Measurements from ENCODE around the gene DIAPH2.

DIAPH2 gene

DNA sequence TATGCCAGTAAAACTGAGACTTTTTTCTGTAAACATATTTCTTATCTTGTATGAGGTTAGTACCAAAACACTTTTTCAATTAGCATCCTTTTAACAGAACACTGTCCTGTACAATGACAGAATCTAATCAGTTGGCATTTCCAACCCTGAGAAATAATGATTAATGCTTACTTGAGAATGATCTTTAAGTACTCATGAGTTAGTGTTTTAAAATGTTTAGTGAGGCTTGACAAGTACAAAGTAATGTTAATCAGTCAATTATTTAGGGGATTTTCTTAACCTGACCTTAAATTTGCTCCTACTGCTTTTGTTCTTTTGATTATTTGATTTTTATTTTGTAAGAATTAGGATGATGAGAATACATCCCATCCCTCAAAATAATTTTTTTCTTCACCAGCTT lies 695.6 kb downstream of the DIAPH2 start:
- no peak overlapping the region for H3K4me3 Mint-ChIP-seq
- no peak overlapping the region for H3K27ac Mint-ChIP-seq
- TF ChIP-seq, protein P1, sequence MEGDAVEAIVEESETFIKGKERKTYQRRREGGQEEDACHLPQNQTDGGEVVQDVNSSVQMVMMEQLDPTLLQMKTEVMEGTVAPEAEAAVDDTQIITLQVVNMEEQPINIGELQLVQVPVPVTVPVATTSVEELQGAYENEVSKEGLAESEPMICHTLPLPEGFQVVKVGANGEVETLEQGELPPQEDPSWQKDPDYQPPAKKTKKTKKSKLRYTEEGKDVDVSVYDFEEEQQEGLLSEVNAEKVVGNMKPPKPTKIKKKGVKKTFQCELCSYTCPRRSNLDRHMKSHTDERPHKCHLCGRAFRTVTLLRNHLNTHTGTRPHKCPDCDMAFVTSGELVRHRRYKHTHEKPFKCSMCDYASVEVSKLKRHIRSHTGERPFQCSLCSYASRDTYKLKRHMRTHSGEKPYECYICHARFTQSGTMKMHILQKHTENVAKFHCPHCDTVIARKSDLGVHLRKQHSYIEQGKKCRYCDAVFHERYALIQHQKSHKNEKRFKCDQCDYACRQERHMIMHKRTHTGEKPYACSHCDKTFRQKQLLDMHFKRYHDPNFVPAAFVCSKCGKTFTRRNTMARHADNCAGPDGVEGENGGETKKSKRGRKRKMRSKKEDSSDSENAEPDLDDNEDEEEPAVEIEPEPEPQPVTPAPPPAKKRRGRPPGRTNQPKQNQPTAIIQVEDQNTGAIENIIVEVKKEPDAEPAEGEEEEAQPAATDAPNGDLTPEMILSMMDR (IDR thresholded peaks at IDR 0.05): no peak
- DNase-seq: no peak
- H3K36me3 Mint-ChIP-seq (ENCODE audit: low read depth): no peaks in the 10 kb centered on the region
- H3K9me3 Mint-ChIP-seq: no peaks in the 10 kb centered on the region
- no peaks in the 10 kb centered on the region for H3K27me3 Mint-ChIP-seq (ENCODE audit: low read depth, poor library complexity)
- H3K4me1 Mint-ChIP-seq: no peaks in the 10 kb centered on the region

DNA sequence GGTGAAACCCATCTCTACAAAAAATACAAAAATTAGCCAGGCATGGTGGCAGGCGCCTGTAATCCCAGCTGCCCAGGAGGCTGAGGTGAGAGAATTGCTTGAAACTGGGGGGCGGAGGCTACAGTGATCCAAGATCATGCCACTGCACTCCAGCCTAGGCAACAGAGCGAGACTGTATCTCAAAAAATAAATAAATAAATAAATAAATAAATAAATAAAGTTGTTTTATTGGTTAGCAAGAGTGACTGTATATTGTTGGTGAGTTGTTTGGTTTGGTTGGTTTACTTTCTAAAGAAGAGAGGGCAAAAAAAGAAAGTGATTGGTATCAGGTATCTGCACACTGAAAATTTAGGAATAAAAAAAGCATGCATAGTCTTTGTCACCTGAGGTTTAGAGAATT lies 700.0 kb downstream of the DIAPH2 start:
- peaks cover 4% of the 10 kb centered on the region for H3K9me3 Mint-ChIP-seq
- no peak overlapping the region for H3K4me3 Mint-ChIP-seq

DNA sequence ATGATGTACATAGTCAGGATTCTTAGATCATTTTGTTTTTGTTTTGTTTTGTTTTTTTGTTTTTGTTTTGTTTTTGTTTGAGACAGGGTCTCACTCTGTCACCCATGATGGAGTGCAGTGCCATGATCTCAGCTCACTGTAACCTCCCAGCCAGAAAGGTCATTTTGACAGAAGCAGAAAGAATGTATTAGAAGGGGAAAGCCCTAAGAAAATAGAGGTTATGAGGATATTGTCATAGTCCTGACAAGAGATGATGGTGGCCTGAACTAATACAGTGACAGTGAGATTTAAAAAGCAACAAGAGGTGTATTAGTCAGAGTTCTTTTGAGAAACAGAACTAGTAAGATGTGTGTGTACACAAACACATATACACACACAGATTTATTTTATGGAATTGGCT lies 702.4 kb downstream of the DIAPH2 start:
- no peaks in the 10 kb centered on the region for H3K27me3 Mint-ChIP-seq (ENCODE audit: low read depth, poor library complexity)
- no peak overlapping the region for H3K27ac Mint-ChIP-seq
- TF ChIP-seq, protein P1 (IDR thresholded peaks at IDR 0.05): no peak
- DNase-seq: no peak
- H3K36me3 Mint-ChIP-seq (ENCODE audit: low read depth): peaks cover 11% of the 10 kb centered on the region
- H3K4me1 Mint-ChIP-seq: peaks cover 6% of the 10 kb centered on the region
- H3K9me3 Mint-ChIP-seq: peaks cover 6% of the 10 kb centered on the region
- no peak overlapping the region for H3K4me3 Mint-ChIP-seq

More for the DNA sequence above, 700.0 kb downstream of the DIAPH2 start:
- no peaks in the 10 kb centered on the region for H3K27me3 Mint-ChIP-seq (ENCODE audit: low read depth, poor library complexity)
- TF ChIP-seq, protein P1 (IDR thresholded peaks at IDR 0.05): no peak
- DNase-seq: no peak
- peaks cover 6% of the 10 kb centered on the region for H3K4me1 Mint-ChIP-seq
- no peak overlapping the region for H3K27ac Mint-ChIP-seq
- peaks cover 10% of the 10 kb centered on the region for H3K36me3 Mint-ChIP-seq (ENCODE audit: low read depth)

DNA sequence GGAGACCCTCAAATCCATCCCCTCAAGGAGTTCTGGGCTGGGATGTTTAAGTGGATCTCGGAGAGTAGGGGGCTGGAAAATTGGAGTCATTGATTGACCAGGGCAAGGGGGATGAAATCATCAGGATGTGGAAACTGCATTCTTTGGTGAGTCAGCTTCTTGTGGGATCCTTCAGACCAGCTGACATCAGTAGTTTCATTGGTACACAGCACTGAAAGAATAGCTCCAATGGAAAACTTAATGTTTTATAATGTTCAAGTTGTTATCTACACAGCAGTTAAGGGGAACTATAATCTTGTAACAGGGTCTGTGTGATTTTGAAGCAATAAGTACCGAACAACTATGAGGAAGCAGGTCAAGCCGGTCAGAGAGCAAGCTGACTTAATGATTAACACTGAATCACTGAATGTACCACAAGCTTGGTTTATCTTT lies 705.1 kb downstream of the DIAPH2 start:
- H3K27me3 Mint-ChIP-seq (ENCODE audit: low read depth, poor library complexity): no peaks in the 10 kb centered on the region

DNA sequence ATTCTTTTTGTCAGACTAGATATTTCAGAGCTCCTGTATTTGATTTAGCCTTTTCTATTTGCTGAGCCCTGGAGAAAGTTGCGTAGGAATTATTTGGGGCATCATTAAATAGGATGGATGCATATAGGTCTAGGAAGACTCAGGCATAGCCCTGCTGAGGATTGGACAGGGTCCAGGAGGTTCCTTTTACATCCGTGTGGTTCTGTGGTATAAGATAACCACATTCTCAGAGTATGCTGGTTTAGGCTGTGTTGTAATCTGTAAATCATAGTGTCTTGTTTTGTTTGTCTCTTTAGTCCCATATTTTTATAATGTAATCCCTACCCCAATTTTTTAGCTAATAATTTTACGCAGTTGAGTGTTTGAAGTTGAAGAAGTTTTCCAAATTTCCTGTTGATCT lies 712.7 kb downstream of the DIAPH2 start:
- no peak for DNase-seq
- Mint-ChIP-seq H3K4me3 (no peak overlapping the region), H3K27ac (no peak overlapping the region)

More for the DNA sequence above, 705.1 kb downstream of the DIAPH2 start:
- Mint-ChIP-seq H3K36me3 (ENCODE audit: low read depth) (peaks cover 11% of the 10 kb centered on the region), H3K27ac (no peak overlapping the region), H3K4me3 (no peak overlapping the region), H3K4me1 (peaks cover 6% of the 10 kb centered on the region), H3K9me3 (peaks cover 6% of the 10 kb centered on the region)
- no peak for DNase-seq
- TF ChIP-seq, protein P1 (IDR thresholded peaks at IDR 0.05): no peak

DNA sequence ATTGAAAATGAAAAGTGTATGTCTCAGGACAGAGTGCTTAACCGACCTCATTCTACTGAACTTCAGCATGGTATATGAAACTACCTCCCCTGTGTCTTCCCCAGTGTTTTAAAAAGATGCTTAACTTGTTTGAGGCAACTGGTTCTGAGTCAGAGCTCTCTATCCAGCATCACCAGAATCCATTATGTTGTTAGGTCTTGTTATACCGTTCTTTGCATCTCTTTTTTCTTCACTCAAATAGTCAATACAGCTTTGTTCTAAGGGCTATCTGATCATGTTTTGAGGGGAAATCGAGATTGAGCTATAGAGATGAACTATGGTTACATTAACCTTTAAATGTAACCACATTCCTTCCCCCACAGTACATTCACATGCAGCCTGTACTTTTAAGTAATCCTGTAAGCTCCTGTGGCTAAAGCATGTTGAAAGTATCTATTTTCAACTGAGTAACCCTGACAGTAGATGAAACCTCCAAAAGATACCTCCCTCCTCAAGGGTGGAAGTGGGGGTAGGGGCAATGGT lies 713.4 kb downstream of the DIAPH2 start:
- H3K4me1 Mint-ChIP-seq: peaks cover 29% of the 10 kb centered on the region
- H3K4me3 Mint-ChIP-seq: no peak overlapping the region
- H3K36me3 Mint-ChIP-seq (ENCODE audit: low read depth): no peaks in the 10 kb centered on the region
- H3K9me3 Mint-ChIP-seq: no peaks in the 10 kb centered on the region
- no peak for DNase-seq
- H3K27ac Mint-ChIP-seq: no peak overlapping the region
- H3K27me3 Mint-ChIP-seq (ENCODE audit: low read depth, poor library complexity): no peaks in the 10 kb centered on the region
- TF ChIP-seq, protein P1 (IDR thresholded peaks at IDR 0.05): no peak

More for the DNA sequence above, 712.7 kb downstream of the DIAPH2 start:
- TF ChIP-seq, protein P1 (IDR thresholded peaks at IDR 0.05): no peak
- Mint-ChIP-seq H3K4me1 (peaks cover 29% of the 10 kb centered on the region), H3K36me3 (ENCODE audit: low read depth) (no peaks in the 10 kb centered on the region), H3K27me3 (ENCODE audit: low read depth, poor library complexity) (no peaks in the 10 kb centered on the region), H3K9me3 (no peaks in the 10 kb centered on the region)

All from nephron progenitor cell (in vitro differentiated cells).